HG03095 (cell line): ENCODE measurements around the gene SF1.
A peak's percentile ranks its signal among the peaks of the same experiment; 100 is the strongest.
"Not testable (repeated sequence)": the region's sequence is repeated elsewhere in the genome, so short reads cannot be mapped to it uniquely, and the experiment has no call there.

Experiments used
- ATAC-seq: cut with Tn5 transposase; IDR thresholded peaks from one replicate; pipeline ENCODE4 v1.9.1; 2021; ENCODE audit warnings: moderate library complexity; ENCODE audit not compliant: unreplicated experiment

SF1 gene, protein sequence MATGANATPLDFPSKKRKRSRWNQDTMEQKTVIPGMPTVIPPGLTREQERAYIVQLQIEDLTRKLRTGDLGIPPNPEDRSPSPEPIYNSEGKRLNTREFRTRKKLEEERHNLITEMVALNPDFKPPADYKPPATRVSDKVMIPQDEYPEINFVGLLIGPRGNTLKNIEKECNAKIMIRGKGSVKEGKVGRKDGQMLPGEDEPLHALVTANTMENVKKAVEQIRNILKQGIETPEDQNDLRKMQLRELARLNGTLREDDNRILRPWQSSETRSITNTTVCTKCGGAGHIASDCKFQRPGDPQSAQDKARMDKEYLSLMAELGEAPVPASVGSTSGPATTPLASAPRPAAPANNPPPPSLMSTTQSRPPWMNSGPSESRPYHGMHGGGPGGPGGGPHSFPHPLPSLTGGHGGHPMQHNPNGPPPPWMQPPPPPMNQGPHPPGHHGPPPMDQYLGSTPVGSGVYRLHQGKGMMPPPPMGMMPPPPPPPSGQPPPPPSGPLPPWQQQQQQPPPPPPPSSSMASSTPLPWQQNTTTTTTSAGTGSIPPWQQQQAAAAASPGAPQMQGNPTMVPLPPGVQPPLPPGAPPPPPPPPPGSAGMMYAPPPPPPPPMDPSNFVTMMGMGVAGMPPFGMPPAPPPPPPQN

DNA sequence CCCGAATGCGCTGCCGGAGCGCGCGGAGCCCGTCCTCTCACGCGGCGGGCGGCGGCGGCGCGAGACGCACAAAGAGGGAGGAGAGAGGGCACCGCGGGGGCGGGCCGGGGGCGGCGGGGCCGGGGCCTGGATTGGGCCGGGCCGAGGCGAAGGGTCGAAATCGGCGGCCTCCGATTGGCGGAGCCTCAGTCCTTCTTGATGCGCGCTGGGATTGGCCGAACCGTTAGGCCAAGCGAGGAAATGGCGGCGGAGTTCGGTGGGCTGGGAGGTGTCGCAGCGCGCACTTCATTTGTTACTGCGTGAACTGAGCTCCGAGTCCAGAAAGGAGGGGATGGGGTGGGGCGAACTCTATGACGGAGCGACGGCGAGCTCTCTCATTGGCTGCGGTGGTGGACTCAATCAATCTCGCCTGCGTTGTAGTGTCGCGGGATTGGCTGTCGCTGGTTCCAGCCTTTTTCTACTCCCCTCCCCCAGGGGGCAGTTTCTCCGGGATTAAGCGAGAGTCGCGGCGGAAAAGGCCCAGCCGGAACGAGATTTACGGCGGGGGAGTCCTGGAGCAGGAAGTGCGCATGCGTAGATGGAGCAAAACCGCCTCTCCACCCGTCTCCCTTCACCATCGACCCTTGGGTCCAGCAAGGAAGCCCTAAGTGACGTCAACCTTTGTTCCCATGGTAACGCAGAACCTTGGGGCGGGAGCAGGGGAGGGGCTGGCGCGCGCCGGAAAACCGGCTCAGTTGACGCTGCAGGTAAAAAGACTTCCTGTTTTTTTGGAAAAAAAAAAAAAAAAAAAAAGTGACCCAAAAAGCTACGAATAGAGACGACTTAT is at the start of gene SF1:
Gene SF1, minus strand, starts transcription at position 70 of the 826 bp plus-strand sequence. CDS start 150 bp downstream, outside the sequence.
- peak; percentile 73 for ATAC-seq

DNA sequence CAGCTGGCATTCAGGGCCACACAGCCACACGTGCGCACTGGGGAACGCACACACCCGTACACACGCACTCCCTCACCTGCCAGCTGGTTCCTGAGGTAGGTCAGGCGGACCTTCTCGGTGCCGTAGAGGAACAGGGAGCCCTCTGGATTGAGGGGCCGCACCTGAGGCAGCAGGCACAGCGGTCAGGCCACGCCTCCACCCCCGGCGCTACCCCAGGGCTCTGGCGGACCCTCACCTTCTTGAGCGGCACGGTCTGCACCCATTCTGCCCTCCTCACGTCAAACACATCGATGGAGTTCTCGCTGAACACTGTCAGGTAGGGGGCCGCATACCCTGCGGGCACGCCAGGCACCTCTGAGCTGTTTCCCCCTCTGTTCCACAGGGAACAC is 49.1 kb upstream of the SF1 start:
- no peak for ATAC-seq

DNA sequence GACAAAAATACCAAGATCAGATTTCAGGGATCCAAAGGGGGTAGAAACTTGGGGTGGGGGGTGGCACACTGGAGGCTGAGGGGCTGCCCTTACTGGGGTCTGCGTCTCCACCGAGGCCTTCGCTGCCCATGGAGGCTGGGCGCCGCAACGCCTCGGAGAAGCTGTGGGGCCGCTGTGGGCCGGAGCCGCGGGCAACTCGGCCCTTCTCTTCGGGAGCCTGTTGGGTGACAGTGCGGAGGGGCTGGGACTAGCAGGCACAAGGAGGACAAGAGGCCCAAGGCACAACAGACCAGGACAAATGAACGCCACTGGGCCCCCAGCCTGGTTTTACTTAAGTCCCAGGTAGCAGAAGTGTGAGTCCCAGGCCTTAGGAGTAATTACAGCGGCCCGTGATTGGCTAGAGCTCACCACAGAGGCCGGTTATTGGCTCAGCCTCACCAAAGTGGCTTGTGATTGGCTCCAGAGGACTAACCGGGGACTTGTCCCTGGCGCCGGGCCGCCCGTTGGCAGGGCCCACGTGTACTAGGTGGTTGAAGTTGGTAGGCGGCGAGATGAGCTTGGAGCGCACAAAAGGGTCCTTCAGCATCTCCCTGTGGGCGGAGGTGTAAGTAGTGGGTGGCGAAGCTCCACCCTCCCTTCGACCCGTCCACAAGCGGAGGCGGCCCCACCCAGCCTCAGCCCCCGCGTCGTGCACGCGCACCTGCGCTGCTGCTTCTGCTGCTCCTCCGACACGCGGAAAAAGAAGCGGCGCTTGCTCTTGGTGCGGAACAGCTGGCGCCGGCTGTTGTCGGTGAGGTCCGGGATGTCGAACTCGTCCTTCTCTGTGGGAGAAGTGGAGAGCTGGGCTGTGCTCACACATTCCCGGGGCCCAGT is 48.5 kb upstream of the SF1 start:
- ATAC-seq, result no peak

DNA sequence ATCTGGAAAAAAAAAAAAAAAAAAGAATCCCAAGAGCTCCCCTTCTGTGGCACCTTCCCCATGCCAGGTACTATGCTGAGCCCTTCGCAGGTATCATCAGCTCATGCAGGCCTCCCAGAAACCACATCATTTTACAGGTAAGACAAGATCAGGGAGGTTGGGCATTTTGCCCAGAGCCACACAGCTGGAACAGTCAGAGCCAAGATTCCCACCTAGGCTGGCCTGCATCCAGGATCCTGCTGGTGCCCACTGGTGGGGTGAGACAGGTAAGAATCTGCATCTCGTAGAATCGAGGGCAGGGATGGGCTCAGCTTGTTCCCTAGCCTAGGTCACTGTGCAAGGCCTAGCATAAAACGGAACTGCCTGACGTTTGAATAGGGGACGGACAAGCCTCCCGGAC is 47.7 kb upstream of the SF1 start:
- ATAC-seq, result no peak

DNA sequence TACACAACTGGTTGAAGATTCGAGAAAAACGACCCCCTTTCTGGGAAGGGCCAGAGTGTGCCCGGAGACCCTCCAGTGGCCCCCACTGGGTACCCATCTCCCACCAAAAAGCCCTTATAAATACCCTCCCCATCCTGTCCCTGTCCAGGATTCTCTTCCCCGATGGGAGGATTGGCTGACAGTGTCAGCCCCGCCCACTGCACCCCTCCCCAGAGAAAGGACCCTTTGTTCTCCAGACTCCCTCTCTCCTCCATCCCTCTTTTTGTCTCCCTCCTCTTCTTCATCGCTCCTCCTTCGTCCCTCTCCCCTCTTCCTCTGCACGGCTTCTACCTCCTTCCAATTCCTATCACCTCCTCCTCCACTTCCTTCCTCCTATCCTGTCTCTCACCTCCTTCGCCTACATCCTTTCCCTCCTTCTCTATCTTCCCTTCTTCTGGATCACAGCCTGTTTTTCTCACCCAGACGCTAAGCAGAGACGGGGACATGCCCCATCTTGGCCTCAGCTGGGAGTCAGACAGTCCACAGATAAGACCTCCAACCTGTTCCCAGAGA is 45.3 kb upstream of the SF1 start:
- ATAC-seq, result no peak

DNA sequence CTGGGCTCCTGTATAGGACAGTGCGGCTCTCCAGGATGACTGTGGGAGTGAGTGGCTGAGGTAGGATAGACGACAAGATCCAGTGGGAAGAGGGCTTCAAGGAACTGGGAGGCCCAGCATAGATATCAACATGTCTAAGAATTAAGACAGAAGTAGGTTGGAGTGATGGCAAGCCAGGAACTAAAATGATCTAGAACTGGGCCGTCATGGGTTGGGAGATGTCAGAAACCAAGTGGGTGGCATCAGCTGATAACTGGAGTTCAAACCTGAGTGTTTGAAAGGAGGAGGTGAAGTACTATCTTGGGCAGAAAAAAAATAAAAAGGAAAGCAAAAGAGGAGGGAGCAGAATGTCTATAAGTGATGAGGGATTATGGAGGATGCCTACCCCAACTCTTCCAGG is 39.1 kb upstream of the SF1 start:
- ATAC-seq, result no peak

DNA sequence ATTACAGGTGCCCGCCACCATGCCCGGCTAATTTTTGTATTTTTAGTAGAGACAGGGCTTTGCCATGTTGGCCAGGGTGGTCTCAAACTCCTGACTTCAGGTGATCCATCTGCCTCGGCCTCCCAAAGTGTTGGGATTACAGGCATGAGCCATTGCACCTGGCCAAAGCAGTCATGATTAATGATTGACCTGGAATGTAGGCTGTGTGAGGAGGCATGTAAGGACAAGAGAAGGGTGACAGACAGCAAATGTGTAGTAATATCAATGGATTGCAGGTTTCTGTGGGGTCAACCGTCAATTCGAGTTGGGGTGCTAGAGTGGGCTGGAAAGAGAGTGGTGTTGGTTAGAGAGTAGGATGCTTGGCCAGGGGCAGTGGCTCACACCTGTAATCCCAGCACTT is 37.1 kb upstream of the SF1 start:
- not testable (repeated sequence) for ATAC-seq

DNA sequence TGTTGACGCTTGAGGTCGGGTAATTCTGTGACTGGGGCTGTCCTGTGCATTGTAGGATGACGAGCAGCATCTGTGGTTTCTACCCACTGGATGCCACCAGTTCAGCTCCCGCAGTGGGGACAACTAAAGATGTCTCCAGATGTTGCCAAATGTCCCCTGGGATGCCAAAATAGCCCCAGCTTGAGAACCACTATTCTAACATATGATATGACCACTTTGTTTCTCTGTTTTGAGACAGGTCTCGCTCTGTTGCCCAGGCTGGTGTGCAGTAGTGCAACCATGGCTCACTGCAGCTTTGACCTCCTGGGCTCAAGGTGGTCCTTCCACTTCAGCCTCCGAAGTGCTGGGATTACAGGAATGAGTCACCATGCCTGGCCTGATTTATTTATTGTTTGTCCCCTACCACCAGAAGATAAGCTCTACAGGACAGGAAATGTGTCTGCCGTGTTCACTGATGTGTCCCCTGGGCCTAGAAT is 36.4 kb upstream of the SF1 start:
- ATAC-seq, result peak; percentile 53

DNA sequence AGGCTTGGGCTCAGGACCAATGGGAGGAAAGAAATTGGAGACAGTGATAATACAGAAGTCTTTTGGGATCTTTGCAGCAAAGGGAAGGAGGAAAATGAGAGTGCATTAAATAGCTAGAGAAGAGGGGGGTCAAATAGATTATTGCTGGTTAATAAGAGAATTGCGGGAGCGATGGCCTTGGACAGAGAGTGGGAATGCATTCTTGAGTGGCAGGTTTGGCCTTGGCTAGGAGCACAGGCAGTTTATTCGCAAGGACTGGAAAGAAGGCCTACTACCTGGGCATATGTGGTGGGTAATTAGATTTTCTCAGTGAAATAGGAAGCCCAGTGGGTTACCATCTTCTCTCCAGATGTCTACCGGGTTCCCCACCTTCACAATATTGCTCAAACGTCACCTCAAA is 35.5 kb upstream of the SF1 start:
- ATAC-seq, result no peak

DNA sequence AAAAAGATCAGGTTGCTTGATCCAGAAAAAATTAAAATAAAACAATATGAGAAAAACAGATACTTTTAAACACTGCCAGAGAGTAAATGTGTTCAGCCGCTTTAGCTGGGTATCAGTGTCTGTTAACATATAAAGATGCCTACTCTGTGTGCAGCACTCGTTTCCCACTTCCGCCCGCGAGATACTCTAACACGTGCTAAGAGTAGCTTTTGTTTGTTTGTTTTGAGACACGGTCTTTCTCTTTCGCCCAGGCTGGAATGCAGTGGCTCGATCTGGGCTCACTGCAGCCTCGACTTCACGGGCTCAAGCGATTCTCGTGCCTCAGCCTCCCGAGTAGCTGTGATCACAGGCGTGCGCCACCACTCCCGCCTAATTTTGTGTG is 32.5 kb upstream of the SF1 start:
- no peak for ATAC-seq

DNA sequence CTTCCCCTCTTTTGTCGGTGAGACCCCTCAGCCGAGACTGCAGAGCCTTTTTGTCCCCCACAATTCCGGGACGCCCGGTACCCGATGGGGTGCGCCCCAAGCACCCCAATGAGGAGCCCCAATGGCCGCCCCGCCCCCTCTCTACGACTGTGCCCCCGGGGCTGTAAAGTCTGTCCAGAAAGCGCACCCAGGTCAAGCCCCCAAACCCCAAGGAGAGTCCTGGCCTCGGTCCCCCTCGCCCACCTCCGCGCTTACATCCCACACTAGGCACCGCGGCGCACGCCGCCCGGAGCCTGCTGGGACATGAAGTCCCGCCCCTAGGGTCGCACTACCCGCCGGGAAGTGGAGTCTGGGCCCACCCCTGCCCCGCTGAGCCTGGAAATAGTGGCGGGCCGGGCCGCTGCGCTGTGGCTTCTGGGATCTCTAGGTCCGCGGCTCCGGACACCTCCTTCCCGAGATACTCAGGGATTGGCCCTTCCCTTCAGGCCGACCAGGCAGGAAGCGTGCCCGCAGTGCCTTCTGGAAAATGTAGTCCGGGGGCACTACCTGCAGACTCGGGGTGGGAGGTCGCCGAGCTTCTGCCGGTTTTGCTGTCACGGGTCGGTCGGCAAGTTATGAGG is 32.0 kb upstream of the SF1 start, which contains the start of gene MEN1:
Gene MEN1, minus strand, starts transcription at position 281 of the 620 bp plus-strand sequence. CDS start 442 bp downstream, outside the sequence.
- peak; percentile 50 for ATAC-seq

DNA sequence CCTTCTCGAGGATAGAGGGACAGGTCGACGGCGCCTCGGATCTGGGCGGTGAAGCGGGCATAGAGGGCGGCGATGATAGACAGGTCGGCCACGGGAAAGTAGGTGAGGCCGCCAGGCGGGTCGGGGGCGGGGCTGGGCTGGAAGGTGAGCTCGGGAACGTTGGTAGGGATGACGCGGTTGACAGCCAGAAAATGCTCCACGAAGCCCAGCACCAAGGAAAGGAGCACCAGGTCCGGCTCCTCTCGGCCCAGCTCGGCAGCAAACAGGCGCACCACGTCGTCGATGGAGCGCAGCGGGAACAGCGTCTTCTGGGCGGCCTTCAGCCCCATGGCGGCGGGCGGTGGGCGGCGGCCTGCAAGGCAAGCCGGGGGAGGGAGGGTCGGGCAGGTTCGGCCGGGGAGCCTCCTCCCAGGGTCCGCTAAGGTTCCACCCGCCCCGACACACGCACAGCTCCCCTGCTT is 31.5 kb upstream of the SF1 start:
- ATAC-seq, result no peak

DNA sequence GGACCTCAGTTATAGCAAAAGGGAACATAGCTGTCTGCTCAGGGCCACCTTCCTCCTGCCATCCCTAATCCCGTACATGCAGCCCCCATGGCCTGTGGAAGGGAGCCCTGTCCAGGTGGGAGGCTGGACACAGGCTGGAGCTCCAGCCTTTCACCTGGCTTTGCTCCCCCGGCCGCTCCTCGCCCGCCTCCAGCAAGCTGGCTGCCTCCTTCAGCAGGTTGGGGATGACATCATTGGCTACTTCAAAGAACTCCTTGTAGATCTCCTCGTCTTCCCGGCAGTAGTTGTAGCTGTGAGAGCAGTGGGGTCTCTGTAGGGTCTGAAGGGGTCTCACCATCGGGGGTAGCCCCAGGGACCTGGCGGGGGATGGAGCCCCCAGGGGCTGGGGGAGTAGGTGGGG is 27.1 kb upstream of the SF1 start:
- no peak for ATAC-seq

DNA sequence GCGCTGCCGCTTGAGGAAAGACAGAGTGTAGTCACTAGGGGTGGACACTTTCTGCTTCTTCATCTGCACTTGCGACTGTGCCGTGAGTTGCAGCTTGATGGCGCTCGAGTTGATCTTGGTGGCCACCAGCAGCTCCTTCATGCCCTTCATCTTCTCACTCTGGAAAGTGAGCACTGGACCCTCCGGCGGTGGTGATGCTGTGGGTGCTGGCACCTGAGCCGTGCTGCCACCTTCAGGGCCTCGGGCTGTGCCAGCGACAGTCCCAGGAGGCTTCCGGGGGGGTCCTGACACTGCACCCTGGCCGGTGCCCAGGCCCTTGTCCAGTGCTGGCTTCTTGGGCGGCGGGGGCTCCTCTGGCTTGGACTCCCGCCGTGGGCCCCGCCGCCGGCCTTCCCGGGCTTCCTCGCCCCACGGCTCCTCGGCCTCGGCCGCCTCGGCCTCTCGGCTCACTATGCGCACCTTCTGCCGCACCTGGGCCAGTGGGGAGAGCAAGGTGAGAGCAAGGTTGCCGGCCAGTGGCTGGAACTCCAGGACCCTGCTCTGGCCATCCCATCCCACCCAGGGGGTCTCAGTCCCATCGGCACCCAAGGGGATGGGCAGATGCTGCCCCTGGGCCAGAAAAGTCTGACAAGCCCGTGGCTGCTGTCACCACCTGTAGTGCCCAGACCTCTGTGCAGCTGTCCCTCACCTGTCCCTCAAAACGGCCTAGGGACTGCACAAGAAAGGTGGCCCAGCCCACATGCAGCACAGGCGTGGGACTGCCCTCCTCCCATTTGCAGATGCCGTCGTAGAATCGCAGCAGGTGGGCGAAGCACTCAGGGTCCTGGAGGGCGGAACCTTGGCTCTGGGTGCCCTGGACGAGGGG is 26.2 kb upstream of the SF1 start:
- no peak for ATAC-seq

DNA sequence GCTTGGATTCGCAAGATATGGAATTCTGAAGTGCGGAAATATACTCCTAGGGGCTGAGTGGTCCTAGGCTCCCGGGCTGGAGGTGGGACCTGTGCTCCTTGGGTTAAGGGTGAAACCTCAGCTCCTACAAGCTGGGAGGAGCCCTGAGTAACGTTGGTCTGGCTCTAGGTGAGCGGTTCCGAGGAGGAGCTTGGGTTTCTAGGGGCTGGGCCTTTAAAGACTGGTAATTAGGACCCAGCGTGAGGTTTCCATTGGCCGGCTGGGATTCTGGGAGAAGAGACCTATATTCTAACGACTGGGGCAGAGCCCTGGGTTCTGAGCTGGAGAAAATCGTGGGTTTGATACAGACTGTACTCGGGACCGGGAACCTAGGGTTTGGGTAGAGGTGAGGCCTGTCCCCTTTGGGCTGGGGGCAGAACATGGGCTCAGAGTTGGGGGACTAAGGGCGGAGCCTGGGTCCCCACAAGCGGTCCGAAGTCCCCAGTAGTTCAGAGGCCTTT is 25.6 kb upstream of the SF1 start:
- ATAC-seq, result no peak

DNA sequence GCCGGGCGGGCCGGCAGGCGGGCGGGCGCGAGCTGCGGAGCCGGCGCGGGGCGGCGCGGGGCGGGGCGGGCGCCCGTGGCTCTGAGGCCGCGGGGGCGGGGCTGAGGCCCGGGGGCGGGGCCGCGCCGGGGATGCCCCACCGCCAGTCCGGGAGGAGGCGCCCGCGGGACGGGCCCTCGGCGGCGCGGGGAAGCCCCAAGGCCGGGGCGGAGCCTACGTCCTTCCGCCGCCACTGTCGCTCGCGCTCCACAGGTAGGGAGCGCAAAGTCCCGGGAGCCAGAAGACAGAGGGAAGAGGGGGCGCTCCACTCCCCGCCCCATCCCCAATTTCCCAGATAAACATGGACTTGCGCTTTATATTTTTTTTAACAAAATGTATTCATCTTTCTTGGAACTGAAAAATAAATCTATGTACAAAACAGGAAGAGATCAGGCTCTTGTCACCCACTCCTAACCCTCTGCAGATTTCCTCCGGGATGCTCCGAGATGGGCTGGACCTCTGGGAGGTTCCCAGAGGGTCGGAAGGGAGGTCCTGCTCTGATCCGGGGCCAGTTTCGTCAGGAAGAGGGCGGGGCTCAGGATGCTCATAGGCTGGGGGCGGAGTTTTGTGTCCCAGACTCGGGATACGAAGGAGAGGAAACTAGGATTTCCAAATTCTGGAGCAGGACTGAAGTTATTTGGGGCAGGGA is 25.0 kb upstream of the SF1 start, which contains the start of gene MAP4K2:
Gene MAP4K2, minus strand, starts transcription at position 57 of the 688 bp plus-strand sequence. CDS start 65 bp downstream, outside the sequence.
- peak; percentile 50 for ATAC-seq

DNA sequence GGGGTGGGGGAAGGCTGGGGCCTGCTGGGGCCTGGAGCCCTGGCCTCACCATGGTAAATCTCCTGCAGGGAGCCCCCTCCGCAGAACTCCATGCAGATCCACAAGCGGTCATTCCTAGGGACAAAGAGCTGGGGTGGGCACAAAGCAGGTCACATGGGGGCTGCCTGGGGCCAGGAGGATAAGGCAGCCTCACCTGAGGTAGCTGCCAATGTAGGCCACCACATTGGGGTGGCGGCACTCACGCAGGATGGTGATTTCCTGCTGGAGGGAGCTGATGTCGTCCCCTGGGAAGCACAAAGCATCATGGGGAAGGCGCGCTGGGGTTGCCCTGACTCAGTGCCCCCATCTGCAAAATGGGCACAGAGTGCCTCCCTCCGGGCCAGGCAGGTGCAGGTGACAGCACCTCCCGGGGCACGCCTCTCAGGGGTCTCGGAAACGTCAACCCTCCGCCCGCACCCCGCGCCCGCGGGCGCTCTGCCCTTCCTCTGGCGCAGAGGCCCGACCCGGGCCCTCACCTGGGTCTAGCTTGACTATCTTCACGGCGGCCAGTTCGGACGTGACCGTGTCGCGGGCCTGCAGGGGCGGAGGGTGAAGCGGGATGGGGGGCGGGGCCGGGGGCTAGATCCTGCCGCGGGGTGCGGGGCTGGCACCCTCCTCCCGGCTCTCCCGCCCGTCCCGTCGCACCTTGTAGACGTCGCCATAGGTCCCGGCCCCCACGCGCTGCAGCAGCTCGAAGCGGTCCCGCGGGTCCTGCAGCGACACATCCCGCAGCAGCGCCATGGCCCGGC is 24.2 kb upstream of the SF1 start:
- no peak for ATAC-seq
